ENCODE results near the gene PTRH2.
"Not testable (repeated sequence)": the region's sequence is repeated elsewhere in the genome, so short reads cannot be mapped to it uniquely, and the experiment has no call there.

The PTRH2 gene

DNA sequence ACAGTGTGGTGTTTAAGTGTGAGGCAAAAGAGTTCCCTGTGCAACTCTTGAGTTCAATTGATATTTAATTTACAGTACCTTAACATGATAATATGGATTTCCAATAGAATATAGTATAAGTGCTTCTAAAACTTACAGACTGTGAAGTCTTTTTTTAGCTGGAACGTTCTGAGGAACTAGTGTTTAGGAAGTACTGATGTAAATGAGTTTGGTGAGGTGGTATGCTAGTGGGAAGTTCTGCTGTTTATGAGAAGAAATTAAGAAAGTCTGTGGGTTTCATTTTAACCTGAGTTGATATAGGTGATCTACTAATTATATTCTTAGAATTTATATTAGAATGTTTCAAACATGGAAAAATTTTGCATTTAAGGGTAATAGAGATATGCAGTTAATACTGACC is 32.0 kb downstream of the PTRH2 start:
- TF ChIP-seq ZFX (IDR thresholded peaks at IDR 0.05; ENCODE audit: borderline replicate concordance), result no peak
- TF ChIP-seq, protein P1, sequence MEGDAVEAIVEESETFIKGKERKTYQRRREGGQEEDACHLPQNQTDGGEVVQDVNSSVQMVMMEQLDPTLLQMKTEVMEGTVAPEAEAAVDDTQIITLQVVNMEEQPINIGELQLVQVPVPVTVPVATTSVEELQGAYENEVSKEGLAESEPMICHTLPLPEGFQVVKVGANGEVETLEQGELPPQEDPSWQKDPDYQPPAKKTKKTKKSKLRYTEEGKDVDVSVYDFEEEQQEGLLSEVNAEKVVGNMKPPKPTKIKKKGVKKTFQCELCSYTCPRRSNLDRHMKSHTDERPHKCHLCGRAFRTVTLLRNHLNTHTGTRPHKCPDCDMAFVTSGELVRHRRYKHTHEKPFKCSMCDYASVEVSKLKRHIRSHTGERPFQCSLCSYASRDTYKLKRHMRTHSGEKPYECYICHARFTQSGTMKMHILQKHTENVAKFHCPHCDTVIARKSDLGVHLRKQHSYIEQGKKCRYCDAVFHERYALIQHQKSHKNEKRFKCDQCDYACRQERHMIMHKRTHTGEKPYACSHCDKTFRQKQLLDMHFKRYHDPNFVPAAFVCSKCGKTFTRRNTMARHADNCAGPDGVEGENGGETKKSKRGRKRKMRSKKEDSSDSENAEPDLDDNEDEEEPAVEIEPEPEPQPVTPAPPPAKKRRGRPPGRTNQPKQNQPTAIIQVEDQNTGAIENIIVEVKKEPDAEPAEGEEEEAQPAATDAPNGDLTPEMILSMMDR (IDR thresholded peaks at IDR 0.05), result no peak
- H3K27ac ChIP-seq, result no peak overlapping the region

DNA sequence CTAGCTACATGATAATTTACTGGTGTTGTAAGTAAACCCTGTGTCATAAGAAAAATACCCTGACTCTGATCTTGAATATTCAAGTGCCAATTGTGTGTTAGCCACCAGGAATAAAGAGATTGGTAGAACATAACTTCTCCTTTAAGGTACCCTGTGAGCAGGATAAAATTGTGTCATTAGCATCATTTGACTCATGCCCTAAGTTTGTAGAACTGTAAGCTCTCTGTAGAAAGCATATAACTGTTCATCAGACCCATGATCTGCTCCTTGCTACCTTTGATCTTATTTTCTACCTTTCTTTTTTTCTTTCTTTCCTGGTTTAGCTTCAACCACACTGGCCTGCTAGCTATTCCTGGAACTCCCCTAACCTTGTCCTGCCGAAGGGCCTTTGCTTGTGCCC is 35.8 kb downstream of the PTRH2 start:
- H3K27ac ChIP-seq, result peak overlapping the region; percentile 72
- TF ChIP-seq, protein P1 (IDR thresholded peaks at IDR 0.05), result no peak
- no peak for TF ChIP-seq ZFX (IDR thresholded peaks at IDR 0.05; ENCODE audit: borderline replicate concordance)

DNA sequence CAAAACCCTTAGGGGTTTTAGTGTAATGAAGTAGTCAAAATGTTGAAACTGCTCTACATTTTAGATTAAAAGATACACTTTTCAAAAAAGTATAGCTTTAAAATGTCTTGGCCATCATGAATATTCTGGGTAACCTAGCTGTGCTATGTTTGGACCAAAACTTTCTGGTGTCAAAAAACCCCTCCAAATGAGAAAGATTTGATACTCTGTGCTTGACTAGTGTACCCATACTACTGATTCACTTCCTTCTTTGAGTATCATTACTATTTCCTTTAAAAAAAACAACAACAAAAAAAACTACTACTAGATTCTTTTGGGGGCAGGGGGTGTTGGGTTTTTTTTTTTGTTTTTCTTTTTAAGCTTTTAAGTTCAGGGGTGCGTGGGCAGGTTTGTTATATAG is 37.3 kb downstream of the PTRH2 start:
- H3K27ac ChIP-seq, result peak overlapping the region; percentile 72
- no peak for TF ChIP-seq ZFX (IDR thresholded peaks at IDR 0.05; ENCODE audit: borderline replicate concordance)
- TF ChIP-seq, protein P1 (IDR thresholded peaks at IDR 0.05), result no peak

DNA sequence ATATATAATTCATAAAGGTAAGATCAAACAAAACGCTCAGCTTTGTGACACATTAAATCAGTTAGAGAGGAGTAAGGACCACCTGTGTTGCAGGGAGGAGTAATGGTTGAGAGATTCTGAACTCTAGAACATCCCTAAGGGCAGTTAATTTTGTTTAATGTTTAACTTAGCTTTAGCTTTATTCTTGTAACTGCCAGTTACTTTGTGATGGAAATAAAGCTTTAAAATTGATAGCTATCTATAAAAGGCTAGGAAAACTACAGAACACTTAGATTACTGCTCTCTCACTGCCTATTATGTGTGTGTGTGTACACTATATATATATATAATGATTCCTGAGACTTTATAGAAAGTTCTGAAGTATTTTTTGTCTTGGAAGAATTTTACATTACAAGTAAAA is 37.8 kb downstream of the PTRH2 start:
- TF ChIP-seq ZFX (IDR thresholded peaks at IDR 0.05; ENCODE audit: borderline replicate concordance), result no peak
- TF ChIP-seq, protein P1 (IDR thresholded peaks at IDR 0.05), result no peak
- H3K27ac ChIP-seq, result peak overlapping the region; percentile 72

DNA sequence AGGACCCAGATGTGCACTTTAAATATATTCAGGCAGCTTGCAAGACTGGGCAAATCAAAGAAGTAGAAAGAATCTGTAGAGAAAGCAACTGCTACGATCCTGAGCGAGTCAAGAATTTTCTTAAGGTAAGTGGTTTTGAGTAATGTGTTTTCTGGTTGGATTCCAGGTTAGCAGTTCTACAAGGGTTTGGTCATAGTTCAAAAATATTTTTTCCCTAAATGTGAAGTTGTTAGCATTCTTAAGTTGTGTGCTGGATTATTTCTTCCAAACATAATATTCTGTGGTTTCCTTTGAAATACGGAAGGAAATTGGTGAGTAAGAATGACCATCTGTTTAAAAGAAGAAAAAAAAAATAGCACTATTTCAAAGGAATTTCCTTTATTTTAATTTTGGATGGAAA is 38.4 kb downstream of the PTRH2 start:
- TF ChIP-seq, protein P1 (IDR thresholded peaks at IDR 0.05), result no peak
- no peak for TF ChIP-seq ZFX (IDR thresholded peaks at IDR 0.05; ENCODE audit: borderline replicate concordance)
- peak overlapping the region; percentile 72 for H3K27ac ChIP-seq

DNA sequence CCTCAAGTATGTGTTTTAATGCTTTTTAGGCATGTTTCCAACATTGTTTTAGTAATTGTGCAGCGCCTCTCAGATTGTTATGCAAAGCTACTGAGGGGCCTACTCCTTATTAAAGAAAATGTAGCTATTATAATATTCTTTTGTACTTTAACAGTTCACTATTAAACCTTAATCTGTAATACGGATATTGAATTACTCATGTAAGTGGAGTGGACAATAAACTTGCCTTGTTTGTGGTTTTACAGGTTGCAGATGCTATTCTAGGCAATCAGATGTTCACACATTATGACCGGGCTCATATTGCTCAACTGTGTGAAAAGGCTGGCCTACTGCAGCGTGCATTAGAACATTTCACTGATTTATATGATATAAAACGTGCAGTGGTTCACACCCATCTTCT is 41.0 kb downstream of the PTRH2 start:
- no peak overlapping the region for H3K27ac ChIP-seq
- no peak for TF ChIP-seq ZFX (IDR thresholded peaks at IDR 0.05; ENCODE audit: borderline replicate concordance)
- TF ChIP-seq, protein P1 (IDR thresholded peaks at IDR 0.05), result no peak

DNA sequence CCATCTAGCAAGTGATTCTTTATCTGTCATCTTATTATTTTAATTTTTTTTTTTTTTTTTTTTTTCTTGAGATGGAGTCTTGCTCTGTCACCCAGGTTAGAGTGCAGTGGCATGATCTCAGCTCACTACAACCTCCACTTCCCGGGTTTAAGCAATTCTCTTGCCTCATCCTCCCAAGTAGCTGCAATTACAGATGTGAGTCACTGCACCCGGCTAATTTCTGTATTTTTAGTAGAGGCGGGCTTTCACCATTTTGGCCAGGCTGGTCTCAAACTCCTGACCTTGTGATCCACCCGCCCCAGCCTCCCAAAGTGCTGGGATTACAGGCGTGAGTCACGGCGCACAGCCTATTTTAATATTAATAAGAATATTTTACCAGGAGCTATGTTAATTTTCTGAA is 50.6 kb downstream of the PTRH2 start:
- H3K27ac ChIP-seq, result not testable (repeated sequence)

DNA sequence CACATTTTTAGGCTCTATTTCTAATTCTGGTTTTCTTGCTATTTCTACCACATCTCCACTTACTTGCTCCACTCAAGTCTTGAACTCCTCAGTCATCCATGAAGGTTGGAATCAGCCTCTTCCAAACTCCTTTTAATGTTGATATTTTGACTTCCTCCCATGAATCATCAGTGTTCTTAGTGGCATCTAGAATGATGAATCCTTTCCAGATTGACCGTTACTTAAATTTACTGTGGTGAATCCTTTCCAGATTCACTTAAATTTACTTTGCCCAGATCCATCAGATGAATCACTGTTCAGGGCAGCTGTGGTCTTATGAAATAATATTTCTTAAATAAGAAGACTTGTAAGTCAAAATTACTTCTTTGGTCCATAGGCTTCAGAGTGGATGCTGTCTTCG is 55.1 kb downstream of the PTRH2 start:
- TF ChIP-seq ZFX (IDR thresholded peaks at IDR 0.05; ENCODE audit: borderline replicate concordance), result no peak
- TF ChIP-seq, protein P1 (IDR thresholded peaks at IDR 0.05), result no peak
- H3K27ac ChIP-seq, result no peak overlapping the region
